HepG2 (cell line): ENCODE data around the gene PGA5. TPM values are rescaled to one million over a fixed set of nuclear protein-coding genes. Genes with fewer than 3 reads are reported as not detected.

ENCODE experiments used
- ASH2L ChIP-seq: fragments of 300-600, 200-600 bp; sonication (generic); IDR thresholded peaks from 2 replicates; pipeline ENCODE4 v1.7.0; 2017; ENCODE audit warnings: low read depth, mild to moderate bottlenecking, moderate library complexity, mixed read lengths, low read length; ENCODE audit not compliant: insufficient read length
- DNMT3B ChIP-seq: conservative IDR thresholded peaks from 2 replicates; pipeline ENCODE4 v1.6.1; 2016; ENCODE audit warnings: missing biosample characterization, control low read depth
- HDAC6 ChIP-seq: fragments of 200-600 bp; sonication (generic); IDR thresholded peaks from 2 replicates; pipeline ENCODE4 v1.7.0; 2017; ENCODE audit warnings: mild to moderate bottlenecking, antibody characterized with exemption, low read length, low read depth
- HIVEP1 ChIP-seq: sonication (generic); formaldehyde crosslinking; IDR thresholded peaks from 2 replicates; pipeline ENCODE4 v1.4.0; 2020; ENCODE audit warnings: mild to moderate bottlenecking, missing genetic modification reagents
- MED1 ChIP-seq: sonication (generic); formaldehyde crosslinking; IDR thresholded peaks from 2 replicates; pipeline ENCODE4 v1.4.0; 2020; ENCODE audit warnings: missing genetic modification reagents
- MED13 ChIP-seq: sonication (generic); formaldehyde crosslinking; IDR thresholded peaks from 2 replicates; pipeline ENCODE4 v1.5.0; 2020; ENCODE audit warnings: missing genetic modification reagents
- ONECUT2 ChIP-seq: sonication (generic); formaldehyde crosslinking; IDR thresholded peaks from 2 replicates; pipeline ENCODE4 v1.4.0; 2020; ENCODE audit warnings: missing genetic modification reagents
- PCBP1 ChIP-seq: fragments of 200-400 bp; formaldehyde crosslinking; IDR thresholded peaks from 2 replicates; pipeline ENCODE4 v1.6.1; 2017; ENCODE audit warnings: mild to moderate bottlenecking, low read depth, low read length, borderline replicate concordance
- SOX13 ChIP-seq, 3 experiments: fragments of 450-650 bp in 1 of 3; sonication (generic) in 1 of 3; formaldehyde crosslinking in 1 of 3; IDR thresholded peaks in 2 of 3; conservative IDR thresholded peaks in 1 of 3; 2 replicates each; pipeline versions ENCODE4 v1.5.0 to v1.6.1; 2016 to 2020; ENCODE audit warnings: antibody characterized with exemption in 1 of 3, mild to moderate bottlenecking in 1 of 3, missing compliant biosample characterization in 1 of 3, missing genetic modification reagents in 1 of 3, moderate library complexity in 1 of 3
- STAT5B ChIP-seq: sonication (generic); formaldehyde crosslinking; IDR thresholded peaks from 2 replicates; pipeline ENCODE4 v1.4.0; 2020; ENCODE audit warnings: missing genetic modification reagents
- ZNF17 ChIP-seq: sonication (generic); formaldehyde crosslinking; IDR thresholded peaks from 2 replicates; pipeline ENCODE4 v1.5.0; 2020; ENCODE audit warnings: mild to moderate bottlenecking, missing genetic modification reagents
- ZNF329 ChIP-seq: sonication (generic); formaldehyde crosslinking; IDR thresholded peaks from 2 replicates; pipeline ENCODE4 v1.9.0; 2021; ENCODE audit warnings: low read depth, mild to moderate bottlenecking, missing genetic modification reagents
- ZNF350 ChIP-seq: sonication (generic); formaldehyde crosslinking; IDR thresholded peaks from 2 replicates; pipeline ENCODE4 v1.4.0; 2020; ENCODE audit warnings: mild to moderate bottlenecking, low read depth, missing genetic modification reagents, borderline replicate concordance
- ZNF501 ChIP-seq: sonication (generic); formaldehyde crosslinking; IDR thresholded peaks from 2 replicates; pipeline ENCODE4 v1.5.1; 2020; ENCODE audit warnings: mild to moderate bottlenecking, moderate library complexity, missing genetic modification reagents
- ZSCAN20 ChIP-seq: sonication (generic); formaldehyde crosslinking; IDR thresholded peaks from 2 replicates; pipeline ENCODE4 v1.4.0; 2020; ENCODE audit warnings: missing genetic modification reagents, mild to moderate bottlenecking, borderline replicate concordance
- polyA plus RNA-seq, 8 experiments: library from polyadenylated mRNA; depleted of rRNA in 3 of 8; stranded (reverse) in 7 of 8; unstranded in 1 of 8; fragments of >200 nt; fragmentation: Illumina TruSeq in 4 of 8; extraction: Trizol in 4 of 8; gene quantifications; 2 replicates each; pipeline versions ENCODE4 v1.2.1 to v1.2.3, GENCODE V29; 2011 to 2016; ENCODE audit warnings: low read depth in 4 of 8, missing spikeins in 1 of 8, mixed read lengths in 1 of 8; ENCODE audit not compliant: insufficient read depth in 1 of 8
- total RNA-seq, 5 experiments: library from RNA; depleted of rRNA; stranded (reverse); fragments of >200 nt; fragmentation: Illumina TruSeq; extraction: Trizol; gene quantifications; 2 replicates each; pipeline ENCODE4 v1.2.3, GENCODE V29; 2016; ENCODE audit warnings: low read depth in 1 of 5
- TF ChIP-seq, protein P1 (sequence below): sonication (generic); formaldehyde crosslinking; IDR thresholded peaks from 2 replicates; pipeline ENCODE4 v1.4.0; 2020; ENCODE audit warnings: missing genetic modification reagents, borderline replicate concordance
- TF ChIP-seq, protein P2 (sequence below): sonication (generic); formaldehyde crosslinking; IDR thresholded peaks from 2 replicates; pipeline ENCODE4 v1.5.0; 2020; ENCODE audit warnings: mild to moderate bottlenecking, low read depth, missing genetic modification reagents, borderline replicate concordance
- TF ChIP-seq, protein P3 (sequence below): sonication (generic); formaldehyde crosslinking; IDR thresholded peaks from 2 replicates; pipeline ENCODE4 v1.4.0; 2020; ENCODE audit warnings: missing genetic modification reagents

Gene PGA5
- total and polyA plus RNA-seq, 2 of the 13 experiments (the other 11 are each of a cell fraction or from before 2014, with no cell fraction given), result not detected

DNA sequence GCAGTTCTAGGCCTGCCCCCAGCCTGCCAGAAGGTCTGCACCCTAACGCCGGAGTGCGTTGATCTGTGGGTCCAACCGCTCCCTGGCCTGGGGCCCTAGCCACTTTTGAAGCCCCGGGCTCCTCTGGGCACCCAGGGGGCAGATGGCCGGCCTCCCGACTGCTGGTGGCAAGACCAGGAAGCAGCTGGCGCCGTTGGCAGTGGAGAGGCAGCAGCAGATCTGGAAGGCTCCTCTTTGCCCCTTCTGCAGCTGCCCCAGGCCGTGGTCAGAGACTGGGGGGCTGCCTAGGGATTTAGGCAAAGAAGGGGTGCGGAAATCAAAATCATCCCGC lies 54.6 kb downstream of the PGA5 start (continued):
- TF ChIP-seq, protein P1, sequence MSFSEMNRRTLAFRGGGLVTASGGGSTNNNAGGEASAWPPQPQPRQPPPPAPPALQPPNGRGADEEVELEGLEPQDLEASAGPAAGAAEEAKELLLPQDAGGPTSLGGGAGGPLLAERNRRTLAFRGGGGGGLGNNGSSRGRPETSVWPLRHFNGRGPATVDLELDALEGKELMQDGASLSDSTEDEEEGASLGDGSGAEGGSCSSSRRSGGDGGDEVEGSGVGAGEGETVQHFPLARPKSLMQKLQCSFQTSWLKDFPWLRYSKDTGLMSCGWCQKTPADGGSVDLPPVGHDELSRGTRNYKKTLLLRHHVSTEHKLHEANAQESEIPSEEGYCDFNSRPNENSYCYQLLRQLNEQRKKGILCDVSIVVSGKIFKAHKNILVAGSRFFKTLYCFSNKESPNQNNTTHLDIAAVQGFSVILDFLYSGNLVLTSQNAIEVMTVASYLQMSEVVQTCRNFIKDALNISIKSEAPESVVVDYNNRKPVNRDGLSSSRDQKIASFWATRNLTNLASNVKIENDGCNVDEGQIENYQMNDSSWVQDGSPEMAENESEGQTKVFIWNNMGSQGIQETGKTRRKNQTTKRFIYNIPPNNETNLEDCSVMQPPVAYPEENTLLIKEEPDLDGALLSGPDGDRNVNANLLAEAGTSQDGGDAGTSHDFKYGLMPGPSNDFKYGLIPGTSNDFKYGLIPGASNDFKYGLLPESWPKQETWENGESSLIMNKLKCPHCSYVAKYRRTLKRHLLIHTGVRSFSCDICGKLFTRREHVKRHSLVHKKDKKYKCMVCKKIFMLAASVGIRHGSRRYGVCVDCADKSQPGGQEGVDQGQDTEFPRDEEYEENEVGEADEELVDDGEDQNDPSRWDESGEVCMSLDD (CRISPR knock-in tag), result 0 out of 2 replicates have a peak, but pooled peaks have one; percentile 6
- TF ChIP-seq ZNF350 (peak; percentile 38), STAT5B (no peak), ZSCAN20 (0 out of 2 replicates have a peak, but pooled peaks have one; percentile 1), SOX13 (IDR thresholded peaks at IDR 0.05) (no peak), SOX13 (CRISPR knock-in tag; conservative IDR thresholded peaks at IDR 0.05 in 1 of 2, IDR thresholded peaks at IDR 0.05 in 1 of 2) (no peak), MED13 (0 out of 2 replicates have a peak, but pooled peaks have one; percentile 52), DNMT3B (no peak), PCBP1 (no peak), MED1 (CRISPR knock-in tag) (no peak), ZNF501 (CRISPR knock-in tag) (peak; percentile 13; the same call in 1 of the 2 replicates), ZNF17 (CRISPR knock-in tag) (no peak), ASH2L (peak; percentile 3), HDAC6 (no peak), HIVEP1 (CRISPR knock-in tag) (0 out of 2 replicates have a peak, but pooled peaks have one; percentile 14), ZNF329 (0 out of 2 replicates have a peak, but pooled peaks have one; percentile 18), ONECUT2 (CRISPR knock-in tag) (peak; percentile 11; the same call in 1 of the 2 replicates)
- TF ChIP-seq, protein P2, sequence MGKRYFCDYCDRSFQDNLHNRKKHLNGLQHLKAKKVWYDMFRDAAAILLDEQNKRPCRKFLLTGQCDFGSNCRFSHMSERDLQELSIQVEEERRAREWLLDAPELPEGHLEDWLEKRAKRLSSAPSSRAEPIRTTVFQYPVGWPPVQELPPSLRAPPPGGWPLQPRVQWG (CRISPR knock-in tag), result no peak
- TF ChIP-seq, protein P3, sequence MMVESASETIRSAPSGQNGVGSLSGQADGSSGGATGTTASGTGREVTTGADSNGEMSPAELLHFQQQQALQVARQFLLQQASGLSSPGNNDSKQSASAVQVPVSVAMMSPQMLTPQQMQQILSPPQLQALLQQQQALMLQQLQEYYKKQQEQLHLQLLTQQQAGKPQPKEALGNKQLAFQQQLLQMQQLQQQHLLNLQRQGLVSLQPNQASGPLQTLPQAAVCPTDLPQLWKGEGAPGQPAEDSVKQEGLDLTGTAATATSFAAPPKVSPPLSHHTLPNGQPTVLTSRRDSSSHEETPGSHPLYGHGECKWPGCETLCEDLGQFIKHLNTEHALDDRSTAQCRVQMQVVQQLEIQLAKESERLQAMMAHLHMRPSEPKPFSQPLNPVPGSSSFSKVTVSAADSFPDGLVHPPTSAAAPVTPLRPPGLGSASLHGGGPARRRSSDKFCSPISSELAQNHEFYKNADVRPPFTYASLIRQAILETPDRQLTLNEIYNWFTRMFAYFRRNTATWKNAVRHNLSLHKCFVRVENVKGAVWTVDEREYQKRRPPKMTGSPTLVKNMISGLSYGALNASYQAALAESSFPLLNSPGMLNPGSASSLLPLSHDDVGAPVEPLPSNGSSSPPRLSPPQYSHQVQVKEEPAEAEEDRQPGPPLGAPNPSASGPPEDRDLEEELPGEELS, result no peak
